GM23248 (cell line): ENCODE measurements around the gene TLE2. TPM values are rescaled to one million over a fixed set of nuclear protein-coding genes. Genes with fewer than 3 reads are reported as not detected.

ENCODE experiments used
- DNase-seq: peaks from one replicate; pipeline ENCODE4 v3.0.0-alpha.2; 2015
- H2AFZ ChIP-seq: fragments of 200-600 bp; sonication (generic); 2 replicates; pipeline ENCODE4 v1.6.1; 2016; ENCODE audit warnings: antibody characterized with exemption
- H3F3A ChIP-seq: fragments of 200-600 bp; sonication (generic); 2 replicates; pipeline ENCODE4 v1.6.1; 2016; ENCODE audit warnings: mild to moderate bottlenecking, antibody characterized with exemption, mixed run types; ENCODE audit not compliant: insufficient read depth
- H3K27ac ChIP-seq: fragments of 200-600 bp; sonication (generic); 2 replicates; pipeline ENCODE4 v1.5.1; 2016; ENCODE audit warnings: mild to moderate bottlenecking
- H3K27me3 ChIP-seq: fragments of 200-600 bp; sonication (generic); replicated peaks from 2 replicates; pipeline ENCODE4 v1.6.1; 2016; ENCODE audit warnings: mild to moderate bottlenecking; ENCODE audit not compliant: insufficient read depth
- H3K36me3 ChIP-seq: fragments of 200-600 bp; sonication (generic); 2 replicates; pipeline ENCODE4 v1.6.1; 2016; ENCODE audit warnings: low read depth, mild to moderate bottlenecking
- H3K4me1 ChIP-seq: fragments of 200-600 bp; sonication (generic); 2 replicates; pipeline ENCODE4 v1.6.1; 2016; ENCODE audit warnings: mild to moderate bottlenecking; ENCODE audit not compliant: insufficient read depth
- H3K4me2 ChIP-seq: fragments of 200-600 bp; sonication (generic); one replicate; pipeline ENCODE4 v1.6.1; 2016; ENCODE audit warnings: mild to moderate bottlenecking; ENCODE audit not compliant: unreplicated experiment
- H3K4me3 ChIP-seq: fragments of 200-600 bp; sonication (generic); 2 replicates; pipeline ENCODE4 v1.5.1; 2016; ENCODE audit warnings: mild to moderate bottlenecking
- H3K79me2 ChIP-seq: fragments of 200-600 bp; sonication (generic); 2 replicates; pipeline ENCODE4 v1.6.1; 2016; ENCODE audit warnings: mild to moderate bottlenecking; ENCODE audit not compliant: insufficient read depth
- H3K9ac ChIP-seq: fragments of 200-600 bp; sonication (generic); 2 replicates; pipeline ENCODE4 v1.6.1; 2016; ENCODE audit warnings: mild to moderate bottlenecking
- H3K9me2 ChIP-seq: fragments of 200-600 bp; sonication (generic); 2 replicates; pipeline ENCODE4 v1.6.1; 2016; ENCODE audit warnings: mixed run types, mild to moderate bottlenecking, moderate library complexity; ENCODE audit not compliant: insufficient read depth
- H3K9me3 ChIP-seq: fragments of 200-600 bp; sonication (generic); one replicate; pipeline ENCODE4 v1.6.1; 2017; ENCODE audit warnings: low read depth
- H4K20me1 ChIP-seq: fragments of 200-600 bp; sonication (generic); 2 replicates; pipeline ENCODE4 v1.6.0; 2016; ENCODE audit not compliant: insufficient read depth
- EZH2 ChIP-seq: fragments of 200-600 bp; sonication (generic); IDR thresholded peaks from 2 replicates; pipeline ENCODE4 v1.6.1; 2018; ENCODE audit warnings: antibody characterized with exemption, mild to moderate bottlenecking; ENCODE audit not compliant: insufficient read depth, poor library complexity, severe bottlenecking
- EZH2phosphoT487 ChIP-seq: fragments of 200-600 bp; sonication (generic); IDR thresholded peaks from 2 replicates; pipeline ENCODE4 v1.6.1; 2018; ENCODE audit warnings: antibody characterized with exemption, moderate library complexity, mild to moderate bottlenecking, low read depth; ENCODE audit not compliant: insufficient read depth
- WGBS, 2 experiments: methylation state at CpG; one replicate each; pipeline ENCODE4 v1.1.6; 2015 to 2017; ENCODE audit warnings: low lambda C conversion rate in 2 of 2, low coverage in 1 of 2; ENCODE audit errors: missing lambda C conversion rate in 2 of 2; 5-methylcytosine and 5-hydroxymethylcytosine counted together
- in situ Hi-C: fragments of 300-500 bp; cut with MboI; formaldehyde crosslinking; loops from 2 replicates; pipeline ENCODE4 v1.15.0; 2020
- polyA plus RNA-seq: library from polyadenylated mRNA; unstranded; fragments of >200 nt; fragmentation: Nextera tagmentation; extraction: Ambion mirVana; gene quantifications from 2 replicates; pipeline ENCODE4 v1.2.1, GENCODE V29; 2016
- total RNA-seq: library from RNA; depleted of rRNA; stranded (reverse); fragments of >200 nt; shearing (Covaris generic); gene quantifications from 2 replicates; pipeline ENCODE4 v1.2.3, GENCODE V29; 2014

TLE2 gene
- total and polyA plus RNA-seq, 2 experiments from 2014 or later = 3.6 to 10.1 TPM

DNA sequence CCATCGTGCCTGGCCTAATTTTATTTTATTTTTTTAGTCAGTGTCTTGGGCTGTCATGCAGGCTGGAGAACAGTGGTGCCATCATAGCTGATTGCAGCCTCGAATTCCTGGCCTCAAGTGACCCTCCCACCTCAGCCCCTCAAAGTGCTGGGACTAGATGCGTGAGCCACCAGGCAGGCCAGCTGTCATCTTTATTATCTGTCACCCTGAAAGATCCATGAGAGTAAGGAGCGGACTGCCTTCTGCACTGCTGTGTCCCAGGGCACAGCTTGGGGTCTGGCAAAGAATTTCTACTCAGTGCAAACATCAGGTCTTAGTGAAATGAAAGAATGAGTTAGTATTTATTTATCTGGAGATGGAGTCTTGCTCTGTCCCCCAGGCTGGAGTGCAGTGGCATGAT is 42.7 kb upstream of the TLE2 start:
- Histone ChIP-seq H3K36me3 (no peaks in the 10 kb centered on the region), H2AFZ (no peak overlapping the region), H3K27me3 (no peaks in the 10 kb centered on the region), H4K20me1 (no peaks in the 10 kb centered on the region), H3K9me2 (no peaks in the 10 kb centered on the region), H3K79me2 (no peaks in the 10 kb centered on the region), H3K9me3 (no peaks in the 10 kb centered on the region), H3K9ac (no peak overlapping the region), H3F3A (no peaks in the 10 kb centered on the region), H3K4me3 (no peak overlapping the region), H3K27ac (no peak overlapping the region), H3K4me2 (no peak overlapping the region), H3K4me1 (no peaks in the 10 kb centered on the region)
- no peak for DNase-seq
- no peak for TF ChIP-seq EZH2phosphoT487
- in situ Hi-C loops = no loop called here
- WGBS, 2 experiments = 67 to 71% methylated on average over 4 of the region's 4 CpGs

DNA sequence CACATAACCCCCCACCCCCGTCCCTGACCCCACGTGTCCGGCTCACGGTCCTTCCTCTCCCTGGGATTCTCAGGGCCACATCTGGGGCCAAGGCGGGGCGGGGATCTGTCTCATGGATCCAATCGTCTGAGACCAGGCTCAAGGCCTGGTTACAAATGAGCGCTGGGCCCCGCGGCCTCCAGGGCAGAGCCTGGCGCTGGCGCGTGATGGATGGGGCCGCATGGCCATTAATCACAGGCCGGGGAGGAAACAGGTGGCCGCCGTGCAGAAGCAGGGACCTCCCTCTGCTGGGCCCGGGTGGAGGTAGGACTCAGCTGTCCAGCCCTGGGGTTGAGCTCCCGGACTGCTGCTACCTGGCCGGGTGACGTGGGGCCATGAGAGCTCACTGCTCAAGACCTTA is 39.0 kb upstream of the TLE2 start:
- H3K9me3 ChIP-seq = no peaks in the 10 kb centered on the region
- H3K79me2 ChIP-seq = no peaks in the 10 kb centered on the region
- in situ Hi-C loops = no loop called here
- 69 to 74% methylated on average over 17 to 21 of the region's 21 CpGs for WGBS, 2 experiments
- H3K4me1 ChIP-seq = no peaks in the 10 kb centered on the region
- no peak overlapping the region for H3K9ac ChIP-seq
- no peak overlapping the region for H2AFZ ChIP-seq
- no peak overlapping the region for H3K27ac ChIP-seq
- no peaks in the 10 kb centered on the region for H3K27me3 ChIP-seq
- H3K4me3 ChIP-seq = no peak overlapping the region
- DNase-seq = no peak
- TF ChIP-seq EZH2 (no peak), EZH2phosphoT487 (no peak)
- no peaks in the 10 kb centered on the region for H4K20me1 ChIP-seq
- H3K4me2 ChIP-seq = no peak overlapping the region
- H3F3A ChIP-seq = no peaks in the 10 kb centered on the region
- H3K9me2 ChIP-seq = no peaks in the 10 kb centered on the region
- H3K36me3 ChIP-seq = no peaks in the 10 kb centered on the region

DNA sequence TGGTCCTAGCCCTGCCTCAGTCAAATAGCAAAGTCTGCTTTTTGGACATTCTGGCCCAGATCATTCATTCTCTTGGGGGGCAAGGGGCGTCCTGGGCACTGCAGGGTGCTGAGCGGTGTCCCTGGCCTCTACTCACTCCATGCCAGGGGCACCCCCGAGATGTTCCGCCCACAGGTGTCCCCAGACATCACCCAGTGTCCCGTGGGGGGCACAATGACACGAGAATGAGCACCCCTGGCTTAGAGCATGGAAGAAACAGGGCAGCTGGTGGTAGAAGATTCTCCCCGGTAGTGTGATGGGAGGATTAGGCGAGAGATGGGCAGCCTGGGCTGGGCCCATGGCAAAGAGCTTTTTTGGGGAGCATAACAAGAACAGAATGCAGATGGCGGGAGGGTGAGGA is 38.5 kb upstream of the TLE2 start:
- H3K4me3 ChIP-seq = no peak overlapping the region
- no peaks in the 10 kb centered on the region for H3K79me2 ChIP-seq
- H3K4me2 ChIP-seq = no peak overlapping the region
- TF ChIP-seq EZH2 (no peak), EZH2phosphoT487 (no peak)
- in situ Hi-C loops = no loop called here
- H3F3A ChIP-seq = no peaks in the 10 kb centered on the region
- H3K9me2 ChIP-seq = no peaks in the 10 kb centered on the region
- DNase-seq = no peak
- H3K4me1 ChIP-seq = no peaks in the 10 kb centered on the region
- no peaks in the 10 kb centered on the region for H3K9me3 ChIP-seq
- H4K20me1 ChIP-seq = no peaks in the 10 kb centered on the region
- 87 to 91% methylated on average over 9 of the region's 9 CpGs for WGBS, 2 experiments
- no peaks in the 10 kb centered on the region for H3K36me3 ChIP-seq
- no peak overlapping the region for H3K9ac ChIP-seq
- no peak overlapping the region for H2AFZ ChIP-seq
- no peak overlapping the region for H3K27ac ChIP-seq
- no peaks in the 10 kb centered on the region for H3K27me3 ChIP-seq

DNA sequence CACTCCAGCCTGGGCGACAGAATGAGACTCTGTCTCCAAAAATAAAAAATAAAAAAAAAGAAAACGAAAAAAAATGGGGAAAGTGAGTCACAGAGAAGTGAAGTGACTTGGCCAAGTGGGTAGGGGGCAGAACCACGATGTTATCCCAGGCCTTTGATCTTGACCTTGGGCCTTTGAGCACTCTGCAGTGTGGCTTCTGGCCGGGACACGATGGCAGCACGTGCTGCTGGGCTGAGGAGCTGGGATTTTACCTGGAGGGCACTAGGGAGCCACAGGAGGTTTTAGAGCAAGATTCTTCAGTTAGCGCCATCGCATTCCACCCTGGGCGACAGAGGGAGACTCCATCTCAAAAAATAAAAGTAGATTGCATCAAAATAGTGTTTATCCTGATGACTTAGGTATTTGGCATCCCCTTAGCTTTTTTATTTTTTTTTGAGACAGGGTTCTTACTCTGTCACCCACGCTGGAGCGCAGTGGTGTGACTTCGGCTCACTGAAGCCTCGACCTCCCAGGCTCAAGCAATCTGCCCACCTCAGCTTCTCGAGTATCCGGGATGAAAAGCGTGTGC is 37.5 kb upstream of the TLE2 start:
- Histone ChIP-seq H3K4me1 (no peaks in the 10 kb centered on the region), H3K27ac (no peak overlapping the region)

More for the DNA sequence above, 37.5 kb upstream of the TLE2 start:
- Histone ChIP-seq H3K36me3 (no peaks in the 10 kb centered on the region), H3K9me2 (no peaks in the 10 kb centered on the region), H3F3A (no peaks in the 10 kb centered on the region), H2AFZ (no peak overlapping the region), H3K4me3 (no peak overlapping the region), H4K20me1 (no peaks in the 10 kb centered on the region), H3K27me3 (no peaks in the 10 kb centered on the region), H3K4me2 (no peak overlapping the region), H3K9me3 (no peaks in the 10 kb centered on the region), H3K9ac (no peak overlapping the region), H3K79me2 (no peaks in the 10 kb centered on the region)
- in situ Hi-C loops = no loop called here
- WGBS, 2 experiments = 76 to 82% methylated on average over 16 of the region's 16 CpGs
- DNase-seq = no peak
- TF ChIP-seq EZH2 = no peak
- no peak for TF ChIP-seq EZH2phosphoT487
